Uterus (tissue), 4 donors: Measurements from ENCODE around the gene ACTMAP. TPM values are rescaled to one million over a fixed set of nuclear protein-coding genes. Genes with fewer than 3 reads are reported as not detected.

Source experiments
- DNase-seq, 2 donors: peaks; one replicate each; pipeline ENCODE4 v3.0.0-alpha.2; 2019 to 2020
- H3K27ac ChIP-seq, 2 donors: fragments of 200-600 bp; sonication (generic); 1 replicate in 1 of 2; 2 replicates in 1 of 2; pipeline ENCODE4 v1.5.1; 2016 to 2018
- H3K27me3 ChIP-seq, 2 donors: fragments of 200-600 bp; sonication (generic); one replicate each; pipeline ENCODE4 v1.5.1; 2018 to 2019; ENCODE audit warnings: control low read depth in 1 of 2
- H3K36me3 ChIP-seq, 2 donors: fragments of 200-600 bp; sonication (generic); one replicate each; pipeline ENCODE4 v1.5.1; 2019; ENCODE audit warnings: control low read depth in 1 of 2
- H3K4me1 ChIP-seq, 2 donors: fragments of 200-600 bp; sonication (generic); one replicate each; pipeline ENCODE4 v1.5.1; 2018 to 2019; ENCODE audit warnings: control low read depth in 1 of 2
- H3K4me3 ChIP-seq, 2 donors: fragments of 200-600 bp; sonication (generic); 1 replicate in 1 of 2; 2 replicates in 1 of 2; pipeline ENCODE4 v1.5.1; 2018 to 2019; ENCODE audit warnings: mild to moderate bottlenecking in 1 of 2
- H3K9me3 ChIP-seq, 2 donors: fragments of 200-600 bp; sonication (generic); one replicate each; pipeline ENCODE4 v1.5.1; 2019; ENCODE audit warnings: control low read depth in 1 of 2
- POLR2A ChIP-seq, 2 donors: fragments of 450-650 bp; IDR thresholded peaks; one replicate each; pipeline ENCODE4 v1.6.1; 2016; ENCODE audit warnings: antibody characterized with exemption in 2 of 2, mild to moderate bottlenecking in 1 of 2, moderate library complexity in 1 of 2
- intact Hi-C: fragments of 100-400 bp; cut with DNase I; formaldehyde crosslinking; loops from one replicate; pipeline ENCODE4 v1.15.1; 2023; ENCODE audit warnings: low total_unique reads
- total RNA-seq, 4 donors: library from RNA; depleted of rRNA in 3 of 4; stranded (reverse); fragments of >200 nt in 3 of 4; gene quantifications; one replicate each; pipeline versions ENCODE4 v1.1.0 to v1.2.4, GENCODE V29; 2014 to 2023
- TF ChIP-seq, protein P1 (sequence below), 4 experiments: fragments of 200-600 bp in 2 of 4; fragments of 450-650 bp in 2 of 4; sonication (generic) in 2 of 4; IDR thresholded peaks; one replicate each; pipeline ENCODE4 v1.5.1; 2016 to 2019; ENCODE audit warnings: antibody characterized with exemption in 4 of 4, mild to moderate bottlenecking in 2 of 4, moderate library complexity in 1 of 4
- donor health status: DM: yes; HTN: yes; CAD: no.

The ACTMAP gene
- total RNA-seq, 4 donors from 2014 or later = 0.48 to 6.1 TPM; not detected in 2

DNA sequence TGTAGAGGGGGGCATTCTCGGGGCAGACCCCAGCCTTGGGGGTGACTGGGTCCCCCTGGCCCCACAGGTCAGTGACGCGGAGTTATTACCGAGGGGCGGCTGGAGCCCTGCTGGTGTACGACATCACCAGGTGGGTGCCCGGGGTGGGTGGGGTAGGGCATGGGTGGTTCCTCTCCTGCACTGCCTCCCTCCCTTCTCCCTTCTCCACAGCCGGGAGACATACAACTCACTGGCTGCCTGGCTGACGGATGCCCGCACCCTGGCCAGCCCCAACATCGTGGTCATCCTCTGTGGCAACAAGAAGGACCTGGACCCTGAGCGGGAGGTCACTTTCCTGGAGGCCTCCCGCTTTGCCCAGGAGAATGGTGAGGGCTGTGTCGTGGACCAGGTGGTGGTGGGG lies 33.4 kb upstream of the ACTMAP start:
- Histone ChIP-seq H3K4me3 (no peak overlapping the region), H3K27me3 (no peaks in the 10 kb centered on the region), H3K9me3 (no peaks in the 10 kb centered on the region), H3K27ac (no peak overlapping the region), H3K4me1 (peaks cover 0 to 6% of the 10 kb centered on the region in 2 donors), H3K36me3 (no peaks in the 10 kb centered on the region)
- TF ChIP-seq, protein P1, sequence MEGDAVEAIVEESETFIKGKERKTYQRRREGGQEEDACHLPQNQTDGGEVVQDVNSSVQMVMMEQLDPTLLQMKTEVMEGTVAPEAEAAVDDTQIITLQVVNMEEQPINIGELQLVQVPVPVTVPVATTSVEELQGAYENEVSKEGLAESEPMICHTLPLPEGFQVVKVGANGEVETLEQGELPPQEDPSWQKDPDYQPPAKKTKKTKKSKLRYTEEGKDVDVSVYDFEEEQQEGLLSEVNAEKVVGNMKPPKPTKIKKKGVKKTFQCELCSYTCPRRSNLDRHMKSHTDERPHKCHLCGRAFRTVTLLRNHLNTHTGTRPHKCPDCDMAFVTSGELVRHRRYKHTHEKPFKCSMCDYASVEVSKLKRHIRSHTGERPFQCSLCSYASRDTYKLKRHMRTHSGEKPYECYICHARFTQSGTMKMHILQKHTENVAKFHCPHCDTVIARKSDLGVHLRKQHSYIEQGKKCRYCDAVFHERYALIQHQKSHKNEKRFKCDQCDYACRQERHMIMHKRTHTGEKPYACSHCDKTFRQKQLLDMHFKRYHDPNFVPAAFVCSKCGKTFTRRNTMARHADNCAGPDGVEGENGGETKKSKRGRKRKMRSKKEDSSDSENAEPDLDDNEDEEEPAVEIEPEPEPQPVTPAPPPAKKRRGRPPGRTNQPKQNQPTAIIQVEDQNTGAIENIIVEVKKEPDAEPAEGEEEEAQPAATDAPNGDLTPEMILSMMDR (IDR thresholded peaks at IDR 0.05) = no peak
- TF ChIP-seq POLR2A (IDR thresholded peaks at IDR 0.05) = no peak
- intact Hi-C loops = no loop called here
- DNase-seq = no peak

DNA sequence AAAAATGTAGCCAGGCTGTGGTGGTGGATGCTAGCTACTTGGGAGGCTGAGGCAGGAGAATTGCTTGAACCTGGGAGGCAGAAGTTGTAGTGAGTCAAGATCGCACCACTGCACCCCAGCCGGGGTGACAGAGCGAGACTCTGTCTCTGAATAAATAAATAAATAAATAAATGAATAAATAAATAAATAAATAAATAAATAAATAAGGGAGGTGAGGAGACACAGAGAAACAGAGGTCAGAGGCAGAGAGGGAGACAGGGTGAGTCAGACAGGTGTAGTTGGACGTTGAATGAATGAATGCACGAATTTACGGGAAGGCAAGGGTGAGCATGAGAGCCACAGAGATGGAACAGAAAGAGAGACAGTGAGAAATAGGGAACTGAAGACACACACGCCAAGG lies 30.9 kb upstream of the ACTMAP start:
- H3K9me3 ChIP-seq = no peaks in the 10 kb centered on the region
- H3K4me1 ChIP-seq = peaks cover 0 to 7% of the 10 kb centered on the region in 2 donors
- no peaks in the 10 kb centered on the region for H3K27me3 ChIP-seq
- TF ChIP-seq, protein P1 (IDR thresholded peaks at IDR 0.05) = no peak
- TF ChIP-seq POLR2A (IDR thresholded peaks at IDR 0.05) = no peak
- no peak for DNase-seq
- intact Hi-C loops = no loop called here
- H3K4me3 ChIP-seq = no peak overlapping the region
- H3K27ac ChIP-seq = no peak overlapping the region
- H3K36me3 ChIP-seq = no peaks in the 10 kb centered on the region

DNA sequence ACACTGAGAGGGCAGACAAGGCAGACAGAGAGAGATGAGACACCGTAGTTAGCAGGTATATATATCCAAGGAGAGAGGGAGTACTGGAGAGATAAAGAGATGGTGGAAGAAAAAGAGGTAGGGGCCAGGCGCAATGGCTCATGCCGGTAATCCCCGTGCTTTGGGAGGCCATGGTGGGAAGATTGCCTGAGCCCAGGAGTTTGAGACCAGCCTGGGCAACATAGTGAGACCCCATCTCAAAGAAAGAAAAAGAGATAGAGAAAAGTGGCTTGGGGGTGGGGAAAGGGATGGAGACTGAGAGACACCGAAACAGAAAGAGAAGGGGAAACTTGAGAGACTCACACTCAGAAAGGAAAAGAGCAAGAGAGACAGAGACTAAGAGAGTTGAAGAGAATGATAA lies 30.3 kb upstream of the ACTMAP start:
- Histone ChIP-seq H3K27me3 (no peaks in the 10 kb centered on the region), H3K9me3 (no peaks in the 10 kb centered on the region), H3K36me3 (no peaks in the 10 kb centered on the region), H3K4me1 (peaks cover 0 to 7% of the 10 kb centered on the region in 2 donors), H3K4me3 (no peak overlapping the region), H3K27ac (no peak overlapping the region)
- TF ChIP-seq POLR2A (IDR thresholded peaks at IDR 0.05) = no peak
- TF ChIP-seq, protein P1 (IDR thresholded peaks at IDR 0.05) = no peak
- intact Hi-C loops = no loop called here
- DNase-seq = no peak

DNA sequence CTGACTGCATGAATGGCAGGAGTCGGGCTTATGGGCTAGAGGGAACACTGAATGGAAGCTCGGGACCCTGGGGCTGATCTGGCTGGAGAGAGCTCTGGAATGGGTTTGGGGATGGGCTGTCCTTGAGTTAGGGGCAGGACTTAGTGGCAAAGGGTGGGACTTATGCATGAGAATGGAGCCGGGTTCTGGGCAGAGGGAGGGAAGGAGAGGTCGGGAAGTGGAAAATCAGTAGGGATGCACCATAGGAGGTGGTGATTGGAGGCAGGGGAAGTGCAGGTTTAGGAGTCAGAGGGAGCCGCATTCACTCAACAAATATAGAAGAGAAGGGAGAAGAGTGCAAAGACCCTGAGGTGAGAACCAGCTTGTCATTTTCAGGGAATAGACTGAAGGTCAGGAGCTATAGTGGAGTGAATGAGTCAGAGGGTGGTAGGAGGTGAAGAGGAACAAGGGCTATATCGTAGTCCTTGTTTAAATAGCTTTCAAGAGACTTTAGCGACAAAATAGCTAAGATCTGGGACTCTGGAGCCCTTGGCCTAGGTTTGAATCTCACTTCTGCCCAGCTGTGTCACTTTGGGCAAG lies 28.5 kb upstream of the ACTMAP start:
- no peaks in the 10 kb centered on the region for H3K36me3 ChIP-seq
- H3K27me3 ChIP-seq = no peaks in the 10 kb centered on the region
- no peak for DNase-seq
- TF ChIP-seq POLR2A (IDR thresholded peaks at IDR 0.05) = no peak
- TF ChIP-seq, protein P1 (IDR thresholded peaks at IDR 0.05) = no peak
- no peaks in the 10 kb centered on the region for H3K9me3 ChIP-seq
- H3K27ac ChIP-seq = peak overlapping the region; percentile 96 to 98
- H3K4me3 ChIP-seq = peak overlapping the region; percentile 71 to 81
- intact Hi-C loops = no loop called here
- peaks cover 0 to 7% of the 10 kb centered on the region in 2 donors for H3K4me1 ChIP-seq

DNA sequence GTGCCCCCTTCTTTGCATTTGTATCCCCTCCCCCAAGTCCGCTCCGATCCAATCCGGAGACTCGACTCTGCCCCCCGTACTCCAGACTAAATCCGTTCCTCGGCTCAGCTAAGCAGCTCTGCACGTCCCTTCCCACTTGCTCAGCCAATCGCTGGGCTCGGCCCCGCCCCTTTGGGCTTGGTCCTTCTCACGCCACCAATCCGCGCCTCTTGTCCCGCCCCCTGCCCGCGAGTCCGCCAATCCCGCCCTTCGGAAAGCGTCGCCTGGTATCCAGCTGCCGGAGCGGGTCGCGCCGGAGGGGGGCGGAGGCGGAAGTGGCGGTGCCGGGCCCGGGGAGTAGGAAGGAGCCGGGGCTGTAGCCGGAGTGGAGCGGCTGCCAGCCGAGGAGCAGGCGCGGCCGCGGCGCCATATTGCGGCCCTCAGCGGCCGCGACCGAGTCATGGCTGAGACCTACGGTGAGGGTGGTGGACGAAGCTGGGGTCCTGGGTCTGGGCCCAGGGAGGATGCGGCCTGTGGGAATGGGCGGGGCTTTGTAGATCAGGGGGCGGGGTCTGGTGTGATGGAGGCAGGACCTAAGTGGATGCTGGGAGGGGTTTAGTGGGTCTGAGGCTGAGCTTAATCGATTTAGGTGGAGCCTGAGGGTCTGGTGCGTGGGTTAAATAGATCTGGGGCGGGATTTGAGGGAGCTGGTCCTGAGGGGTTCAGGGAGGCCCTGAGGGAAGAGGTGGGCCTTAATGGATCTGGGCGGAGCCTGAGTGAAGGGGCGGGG lies 27.8 kb upstream of the ACTMAP start, which contains the start of gene RAB4B:
RAB4B (plus strand) TSS at position 311 of the 769 bp plus-strand sequence; CDS start at position 440, 129 bp downstream.
- Histone ChIP-seq H3K9me3 (no peaks in the 10 kb centered on the region), H3K36me3 (no peaks in the 10 kb centered on the region), H3K27ac (peak within 1 kb of the TSS; percentile 96 to 98), H3K27me3 (no peaks in the 10 kb centered on the region), H3K4me3 (peak within 1 kb of the TSS; percentile 71 to 81), H3K4me1 (peaks cover 0 to 7% of the 10 kb centered on the region in 2 donors)
- TF ChIP-seq, protein P1 (IDR thresholded peaks at IDR 0.05) = peak in 2 of 4 experiments; percentile 39 to 42
- peak; percentile 76 to 84 for TF ChIP-seq POLR2A (IDR thresholded peaks at IDR 0.05)
- intact Hi-C loops = no loop called here
- DNase-seq = peak; percentile 100
